ENCODE data around the gene NUTM2E.
"Not testable (repeated sequence)": the region's sequence is repeated elsewhere in the genome, so short reads cannot be mapped to it uniquely, and the experiment has no call there.

NUTM2E gene

GRCh38 chr10:79826496-79827215, at the start of gene NUTM2E:
Gene NUTM2E (plus strand): TSS chr10:79826739. CDS start chr10:79841741, 15,002 bp downstream.
- DNase-seq (ENCODE audit: low read depth, low spot score) = not testable (repeated sequence)

GRCh38 chr10:79777997-79778396, 48.5 kb upstream of the NUTM2E start:
- DNase-seq (ENCODE audit: low read depth, low spot score) = not testable (repeated sequence)

DNA sequence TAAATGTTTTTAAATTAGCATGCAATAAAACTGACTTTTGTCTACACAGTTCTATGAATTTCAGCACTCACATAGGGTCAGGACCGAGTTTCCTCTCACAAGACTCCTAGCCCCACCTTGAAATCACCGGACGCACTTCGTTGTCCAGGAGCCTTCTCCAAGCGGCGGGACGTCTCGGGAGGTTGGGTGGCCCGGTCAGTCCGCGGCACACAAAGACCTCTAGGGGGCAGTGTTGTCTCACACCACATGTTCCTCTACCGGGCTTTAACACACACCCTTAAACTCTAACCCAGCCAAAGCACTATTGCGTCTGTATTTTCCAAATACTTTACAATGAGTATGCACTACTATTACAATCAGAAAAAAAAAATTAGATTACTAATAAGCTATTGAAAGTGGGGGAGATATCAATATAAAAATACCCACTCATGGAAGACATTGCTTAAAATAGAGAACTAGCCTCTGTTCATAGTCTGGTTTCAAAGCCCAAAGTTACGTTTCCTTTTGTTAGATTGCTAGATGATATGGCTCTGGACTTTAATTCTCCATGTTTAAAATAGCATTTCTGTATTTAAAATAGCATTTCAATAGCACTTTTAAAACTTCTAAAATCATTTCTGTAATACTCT, 47.1 kb upstream of the NUTM2E start:
- peak; percentile 17 for DNase-seq (ENCODE audit: low read depth, low spot score)

GRCh38 chr10:79779992-79780391, 46.5 kb upstream of the NUTM2E start:
- DNase-seq (ENCODE audit: low read depth, low spot score) = not testable (repeated sequence)

- DNase-seq (ENCODE audit: low read depth, low spot score) = not testable (repeated sequence)
Observed at GRCh38 chr10:79781584-79781983, 45.0 kb upstream of the NUTM2E start.

GRCh38 chr10:79787455-79787952, 39.0 kb upstream of the NUTM2E start:
- DNase-seq (ENCODE audit: low read depth, low spot score) = not testable (repeated sequence)

- not testable (repeated sequence) for DNase-seq (ENCODE audit: low read depth, low spot score)
Observed at GRCh38 chr10:79789351-79789750, 37.2 kb upstream of the NUTM2E start.

DNA sequence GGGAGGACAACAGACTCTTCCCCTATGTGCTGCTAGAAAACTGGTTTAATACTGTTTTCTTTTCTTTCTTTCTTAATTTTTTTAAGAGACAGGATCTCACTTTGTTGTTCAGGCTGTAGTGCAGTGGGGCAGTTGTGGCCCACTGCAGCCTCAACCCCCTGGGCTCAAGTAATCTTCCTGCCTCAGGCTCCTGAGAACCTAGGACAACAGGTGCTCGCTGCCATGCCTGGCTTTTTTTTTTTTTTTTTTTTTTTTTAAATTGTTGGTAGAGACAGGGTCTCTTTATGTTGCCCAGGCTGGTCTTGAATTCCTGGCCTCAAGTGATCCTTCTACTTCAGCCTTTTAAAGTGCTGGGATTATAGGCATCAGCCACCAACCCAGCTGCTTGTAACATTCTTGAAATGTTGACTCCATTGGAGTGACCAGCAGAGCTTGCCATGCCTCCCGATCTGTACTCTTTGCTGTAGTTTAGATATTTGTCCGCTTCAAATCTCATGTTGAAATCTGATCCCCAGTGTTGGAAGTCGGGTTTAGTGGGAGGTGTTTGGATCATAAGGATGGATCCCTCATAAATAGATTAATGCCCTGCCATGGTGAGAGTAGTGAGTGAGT, 34.5 kb upstream of the NUTM2E start:
- DNase-seq (ENCODE audit: low read depth, low spot score) = not testable (repeated sequence)

GRCh38 chr10:79799337-79799736, 27.2 kb upstream of the NUTM2E start:
- not testable (repeated sequence) for DNase-seq (ENCODE audit: low read depth, low spot score)

- DNase-seq (ENCODE audit: low read depth, low spot score) = not testable (repeated sequence)
Observed at GRCh38 chr10:79805857-79806256, 20.7 kb upstream of the NUTM2E start.

GRCh38 chr10:79811895-79812294, 14.6 kb upstream of the NUTM2E start:
- not testable (repeated sequence) for DNase-seq (ENCODE audit: low read depth, low spot score)

- DNase-seq (ENCODE audit: low read depth, low spot score) = not testable (repeated sequence)
Observed at GRCh38 chr10:79816290-79816689, 10.2 kb upstream of the NUTM2E start.

- not testable (repeated sequence) for DNase-seq (ENCODE audit: low read depth, low spot score)
Observed at GRCh38 chr10:79823387-79823786, 3.2 kb upstream of the NUTM2E start.

DNA sequence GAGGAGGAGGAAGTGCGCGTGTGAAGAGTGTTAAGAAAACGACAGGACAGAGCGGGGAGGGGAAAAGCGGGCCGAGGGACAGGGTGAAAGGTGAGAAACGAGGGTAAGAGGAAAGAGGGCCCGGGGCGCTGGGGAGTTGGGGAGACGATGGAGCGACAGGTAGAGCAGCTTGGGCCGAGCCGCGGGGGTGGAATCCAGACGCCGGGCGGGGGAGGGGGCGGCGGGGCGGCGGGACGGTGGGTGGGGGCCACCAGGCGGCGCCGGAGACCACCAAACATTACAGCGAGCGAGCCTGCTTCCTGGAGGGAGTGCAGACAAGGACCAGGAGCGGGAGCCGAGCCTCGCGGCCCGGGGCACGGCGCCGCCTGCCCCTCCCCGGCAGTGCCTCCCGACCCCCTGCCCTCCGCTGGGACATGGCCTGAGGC, 940 bp upstream of the NUTM2E start:
- not testable (repeated sequence) for DNase-seq (ENCODE audit: low read depth, low spot score)

DNA sequence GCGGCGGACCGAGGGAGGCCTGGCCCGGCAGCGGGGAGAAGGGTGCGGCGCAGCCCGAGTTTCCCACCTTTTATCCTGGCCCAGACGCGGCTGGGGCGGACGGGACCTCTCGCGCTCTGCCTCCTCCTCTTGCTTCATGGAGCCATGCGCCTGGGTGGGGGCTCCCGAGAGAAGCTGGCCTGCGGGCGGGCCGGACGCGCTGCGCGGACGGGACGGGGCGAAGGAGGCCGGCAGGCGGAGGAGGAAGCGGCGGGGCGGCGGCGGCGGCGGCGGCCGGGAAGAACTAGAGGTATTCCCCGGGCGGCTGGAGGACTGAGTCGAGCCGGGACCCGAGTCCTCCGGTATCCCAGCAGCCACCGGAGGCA, 426 bp upstream of the NUTM2E start:
- DNase-seq (ENCODE audit: low read depth, low spot score) = not testable (repeated sequence)

DNA sequence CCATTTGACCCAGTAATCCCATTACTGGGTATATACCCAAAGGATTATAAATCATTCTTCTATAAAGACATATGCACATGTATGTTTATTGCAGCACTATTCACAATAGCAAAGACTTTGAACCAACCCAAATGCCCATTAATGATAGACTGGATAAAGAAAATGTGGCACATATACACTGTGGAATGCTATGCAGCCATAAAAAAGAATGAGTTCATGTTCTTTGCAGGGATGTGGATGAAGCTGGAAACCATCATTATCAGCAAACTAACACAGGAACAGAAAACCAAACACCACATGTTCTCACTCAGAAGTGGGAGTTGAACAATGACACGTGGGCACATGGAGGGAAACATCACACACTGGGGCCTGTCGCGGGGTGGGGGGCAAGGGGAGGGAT, 7.3 kb downstream of the NUTM2E start:
- DNase-seq (ENCODE audit: low read depth, low spot score) = not testable (repeated sequence)

DNA sequence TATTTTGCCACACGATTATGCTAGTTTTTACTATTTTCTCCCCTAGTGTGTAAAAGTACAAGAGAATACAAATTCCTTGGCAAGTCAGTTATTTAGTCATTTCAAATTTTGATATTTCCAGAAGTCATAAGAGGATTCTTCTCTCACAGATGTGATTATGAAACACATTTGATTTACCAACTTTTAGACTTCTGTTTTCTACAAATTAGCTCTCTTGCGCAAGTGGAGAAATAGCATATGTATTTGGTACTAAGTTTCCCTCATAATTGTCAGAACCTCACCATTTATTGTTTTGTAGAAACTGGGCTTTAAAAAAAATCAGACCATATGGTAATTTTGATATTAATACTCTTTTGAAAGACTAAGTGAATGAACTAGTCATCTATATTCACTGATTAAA, 9.4 kb downstream of the NUTM2E start:
- not testable (repeated sequence) for DNase-seq (ENCODE audit: low read depth, low spot score)

DNA sequence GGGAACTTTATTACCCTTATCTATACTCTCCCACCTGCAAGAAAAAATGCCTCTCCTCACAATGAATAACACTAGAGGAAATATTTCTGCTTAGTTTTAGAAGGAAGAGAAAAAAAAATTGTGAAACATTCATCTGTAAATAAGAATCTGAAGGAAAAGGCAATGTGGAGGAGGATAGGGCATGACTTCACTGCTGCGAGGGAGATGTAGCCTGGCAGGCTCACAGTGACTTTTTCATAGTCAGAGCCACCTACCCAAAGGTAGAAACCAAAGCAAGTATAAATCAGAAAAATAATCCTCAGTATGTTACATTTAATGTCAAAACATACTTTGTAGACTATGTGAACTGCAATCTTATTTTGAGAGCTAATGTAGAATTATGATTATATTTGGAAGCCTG, 10.4 kb downstream of the NUTM2E start:
- DNase-seq (ENCODE audit: low read depth, low spot score) = not testable (repeated sequence)

DNA sequence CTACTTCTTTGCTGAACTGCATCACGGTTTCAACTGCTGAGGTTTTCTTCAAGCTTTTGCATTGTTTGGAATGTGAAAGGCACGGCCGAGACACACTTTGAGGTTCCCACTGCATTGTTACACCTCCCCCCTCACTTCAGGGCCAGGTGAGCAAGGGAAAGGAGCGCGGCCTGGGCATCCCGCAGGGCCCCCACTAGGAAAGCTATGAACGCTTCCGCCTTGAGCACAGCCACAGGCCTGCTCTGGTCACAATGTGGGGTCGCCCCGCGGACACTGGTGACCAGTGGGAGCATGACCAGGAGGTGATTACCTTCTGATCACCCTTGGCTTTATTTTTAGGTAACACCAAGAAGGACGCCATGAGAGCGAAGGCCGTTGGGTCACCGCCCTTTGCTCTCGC, 11.9 kb downstream of the NUTM2E start:
- not testable (repeated sequence) for DNase-seq (ENCODE audit: low read depth, low spot score)

- DNase-seq (ENCODE audit: low read depth, low spot score) = not testable (repeated sequence)
Observed at GRCh38 chr10:79853191-79853854, 26.8 kb downstream of the NUTM2E start.

- DNase-seq (ENCODE audit: low read depth, low spot score) = not testable (repeated sequence)
Observed at GRCh38 chr10:79862269-79862668, 35.7 kb downstream of the NUTM2E start.

DNA sequence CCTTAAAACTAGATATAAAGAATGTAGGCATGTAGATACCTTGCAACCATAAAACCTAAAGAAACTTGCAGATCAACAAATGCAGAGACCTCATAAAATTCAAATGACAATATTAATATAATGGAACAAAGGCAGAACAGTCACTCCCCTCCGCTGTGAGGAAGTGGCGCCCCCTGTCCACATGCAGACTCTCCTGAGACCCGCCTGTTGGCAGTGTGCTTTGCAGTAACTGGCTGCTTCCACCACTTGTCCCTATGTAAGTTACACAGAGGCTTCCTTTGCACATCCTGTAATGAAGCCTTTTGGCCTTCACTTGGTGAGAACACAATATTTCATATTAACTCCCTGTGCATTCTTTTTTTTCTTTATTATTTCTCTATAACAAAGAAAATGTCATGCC, 36.3 kb downstream of the NUTM2E start:
- not testable (repeated sequence) for DNase-seq (ENCODE audit: low read depth, low spot score)
